ENCODE measurements around the gene HMGXB4. TPM values are rescaled to one million over a fixed set of nuclear protein-coding genes. Genes with fewer than 3 reads are reported as not detected.

HMGXB4 gene
- polyA plus RNA-seq, 1 experiment = 15.1 TPM

DNA sequence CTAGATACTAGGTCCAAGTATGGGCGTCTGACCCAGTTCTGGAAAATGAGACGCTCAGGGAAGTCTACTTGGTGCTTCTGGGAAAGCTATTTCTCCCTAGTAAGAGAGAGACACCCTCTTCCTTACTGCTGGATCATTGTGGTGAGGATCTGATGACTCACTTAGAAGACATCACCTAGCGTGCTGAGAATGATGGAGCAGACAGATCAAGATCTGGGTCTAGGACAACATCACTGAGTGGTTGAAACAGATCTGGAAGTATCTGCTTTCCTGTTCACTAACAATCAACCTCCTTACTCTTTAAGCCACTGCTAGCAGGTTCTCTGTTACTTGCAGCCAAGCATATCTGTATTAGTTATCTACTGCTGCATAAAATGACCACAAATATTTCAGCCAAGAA is 38.3 kb upstream of the HMGXB4 start:
- Histone ChIP-seq H3K36me3 (ENCODE audit: control insufficient read depth, insufficient read depth, low read length) (no peaks in the 10 kb centered on the region), H3K27me3 (ENCODE audit: control insufficient read depth, insufficient read depth, low read length) (no peaks in the 10 kb centered on the region; the same call in 1 of the 2 replicates), H3K4me3 (ENCODE audit: low read depth, low read length) (no peak overlapping the region)
- DNase-seq (ENCODE audit: low read depth) = peak; percentile 25
- TF ChIP-seq, protein P1, sequence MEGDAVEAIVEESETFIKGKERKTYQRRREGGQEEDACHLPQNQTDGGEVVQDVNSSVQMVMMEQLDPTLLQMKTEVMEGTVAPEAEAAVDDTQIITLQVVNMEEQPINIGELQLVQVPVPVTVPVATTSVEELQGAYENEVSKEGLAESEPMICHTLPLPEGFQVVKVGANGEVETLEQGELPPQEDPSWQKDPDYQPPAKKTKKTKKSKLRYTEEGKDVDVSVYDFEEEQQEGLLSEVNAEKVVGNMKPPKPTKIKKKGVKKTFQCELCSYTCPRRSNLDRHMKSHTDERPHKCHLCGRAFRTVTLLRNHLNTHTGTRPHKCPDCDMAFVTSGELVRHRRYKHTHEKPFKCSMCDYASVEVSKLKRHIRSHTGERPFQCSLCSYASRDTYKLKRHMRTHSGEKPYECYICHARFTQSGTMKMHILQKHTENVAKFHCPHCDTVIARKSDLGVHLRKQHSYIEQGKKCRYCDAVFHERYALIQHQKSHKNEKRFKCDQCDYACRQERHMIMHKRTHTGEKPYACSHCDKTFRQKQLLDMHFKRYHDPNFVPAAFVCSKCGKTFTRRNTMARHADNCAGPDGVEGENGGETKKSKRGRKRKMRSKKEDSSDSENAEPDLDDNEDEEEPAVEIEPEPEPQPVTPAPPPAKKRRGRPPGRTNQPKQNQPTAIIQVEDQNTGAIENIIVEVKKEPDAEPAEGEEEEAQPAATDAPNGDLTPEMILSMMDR (IDR thresholded peaks at IDR 0.05; ENCODE audit: insufficient read depth, low read depth, low read length) = no peak
- CTCF ChIA-PET = interaction anchor here (0.6 to 1.1 kb wide), 2 partner anchors 12 to 1902 kb away, joined by 3 read pairs; no protein-coding TSS in a partner anchor
- POLR2A ChIA-PET = no interaction called here

DNA sequence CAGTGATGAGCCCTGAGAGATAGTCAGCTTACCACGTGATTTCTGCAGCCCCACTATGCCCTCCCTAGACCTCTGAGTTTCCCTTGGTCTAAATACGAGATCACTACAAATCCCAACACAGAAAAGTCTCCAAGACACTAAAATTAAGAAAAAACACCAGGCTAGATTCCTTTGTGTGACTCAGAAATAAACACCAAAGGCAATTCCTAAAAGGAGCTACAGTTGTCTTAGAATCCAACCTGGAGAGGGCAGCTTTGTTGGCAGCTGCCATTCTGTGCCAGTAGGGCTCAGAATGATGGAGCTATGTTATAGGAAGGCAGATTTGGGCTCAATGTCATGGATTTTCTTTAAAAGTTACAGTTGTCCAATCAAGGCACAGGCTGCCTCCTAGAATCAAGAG is 37.1 kb upstream of the HMGXB4 start:
- H3K36me3 ChIP-seq (ENCODE audit: control insufficient read depth, insufficient read depth, low read length) = no peaks in the 10 kb centered on the region
- POLR2A ChIA-PET = no interaction called here
- H3K27me3 ChIP-seq (ENCODE audit: control insufficient read depth, insufficient read depth, low read length) = no peaks in the 10 kb centered on the region; the same call in 1 of the 2 replicates
- no peak for DNase-seq (ENCODE audit: low read depth)
- H3K4me3 ChIP-seq (ENCODE audit: low read depth, low read length) = no peak overlapping the region
- TF ChIP-seq, protein P1 (IDR thresholded peaks at IDR 0.05; ENCODE audit: insufficient read depth, low read depth, low read length) = no peak
- CTCF ChIA-PET = interaction anchor here (1.1 to 3.3 kb wide), 2 partner anchors 11 to 69 kb away, joined by 4 to 20 read pairs; no protein-coding TSS in a partner anchor

DNA sequence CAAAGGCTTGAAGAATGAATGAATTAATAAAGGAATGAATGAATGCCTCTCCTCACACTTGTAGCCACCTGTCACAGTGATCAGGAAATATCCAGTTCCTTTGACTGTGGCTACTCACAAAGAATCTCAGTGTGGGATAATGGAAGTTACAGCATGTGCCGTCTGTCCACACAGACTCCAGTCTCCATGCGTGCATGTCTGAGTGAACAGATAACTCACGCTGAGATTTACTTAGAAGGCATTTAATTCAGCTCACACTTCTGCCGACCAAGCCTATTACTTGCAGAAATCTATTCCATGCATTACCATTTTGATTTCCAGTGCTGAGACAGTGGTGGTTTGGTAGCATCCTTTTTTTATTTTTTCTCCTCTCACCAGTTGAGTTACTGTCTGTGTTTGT is 32.3 kb upstream of the HMGXB4 start:
- no peaks in the 10 kb centered on the region for H3K36me3 ChIP-seq (ENCODE audit: control insufficient read depth, insufficient read depth, low read length)
- no peak overlapping the region for H3K4me3 ChIP-seq (ENCODE audit: low read depth, low read length)
- TF ChIP-seq, protein P1 (IDR thresholded peaks at IDR 0.05; ENCODE audit: insufficient read depth, low read depth, low read length) = no peak
- H3K27me3 ChIP-seq (ENCODE audit: control insufficient read depth, insufficient read depth, low read length) = no peaks in the 10 kb centered on the region; the same call in 1 of the 2 replicates
- no peak for DNase-seq (ENCODE audit: low read depth)
- ChIA-PET CTCF (no interaction called here), POLR2A (no interaction called here)

DNA sequence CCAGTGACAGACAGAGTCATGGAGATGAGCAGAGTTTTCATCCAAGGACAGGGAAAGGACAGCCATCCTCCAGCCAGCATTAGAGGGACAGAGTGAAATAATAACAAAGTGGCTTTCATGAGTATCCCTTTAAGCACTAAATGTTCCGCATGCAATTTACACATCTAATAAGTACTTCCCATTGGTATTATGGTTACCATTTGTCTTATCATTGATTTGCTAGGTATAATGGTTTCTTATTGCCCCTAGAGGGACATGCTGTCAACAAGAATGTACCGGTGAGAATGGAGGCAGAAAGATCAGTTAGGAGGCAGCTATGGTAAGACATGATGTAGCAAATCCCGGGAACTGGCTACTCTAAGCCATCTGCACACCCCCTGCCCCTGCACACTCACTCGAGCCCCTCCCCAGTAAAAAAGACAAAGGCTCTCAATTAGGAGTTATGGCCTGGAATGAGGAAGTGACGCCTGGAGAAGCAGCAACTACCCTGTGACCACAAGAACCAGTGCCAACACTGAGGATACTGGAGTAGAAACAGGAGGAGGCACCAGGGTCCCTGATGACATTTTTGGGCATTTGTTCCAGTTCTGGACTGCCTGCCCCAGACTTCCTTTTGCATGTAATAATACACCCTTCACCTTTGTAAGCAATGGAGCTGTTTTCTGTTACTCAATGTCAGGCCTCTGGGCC is 30.2 kb upstream of the HMGXB4 start:
- Histone ChIP-seq H3K27me3 (ENCODE audit: control insufficient read depth, insufficient read depth, low read length) (no peaks in the 10 kb centered on the region; the same call in none of the 2 replicates), H3K4me3 (ENCODE audit: low read depth, low read length) (no peak overlapping the region), H3K36me3 (ENCODE audit: control insufficient read depth, insufficient read depth, low read length) (no peaks in the 10 kb centered on the region)
- TF ChIP-seq, protein P1 (IDR thresholded peaks at IDR 0.05; ENCODE audit: insufficient read depth, low read depth, low read length) = no peak
- CTCF ChIA-PET = no interaction called here
- POLR2A ChIA-PET = no interaction called here
- no peak for DNase-seq (ENCODE audit: low read depth)

DNA sequence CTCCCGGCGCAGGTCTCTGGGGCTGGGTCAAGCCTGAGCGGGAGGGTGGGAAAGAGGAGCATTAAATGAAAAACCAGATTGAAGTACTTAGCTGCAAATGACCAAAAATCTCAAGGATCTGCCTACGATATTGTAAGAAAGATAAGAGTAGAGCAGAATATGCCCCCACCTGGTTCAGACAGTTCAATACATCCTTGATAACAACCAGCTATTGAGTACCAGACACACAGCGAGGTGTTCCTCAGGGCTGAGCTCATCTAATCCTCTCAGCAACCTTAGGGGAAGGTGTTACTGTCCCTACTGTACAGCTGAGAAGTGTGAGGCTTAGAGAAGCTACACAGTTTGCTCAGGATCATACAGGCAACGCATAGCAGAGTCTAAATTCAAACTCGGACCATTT is 27.4 kb upstream of the HMGXB4 start:
- H3K36me3 ChIP-seq (ENCODE audit: control insufficient read depth, insufficient read depth, low read length) = no peaks in the 10 kb centered on the region
- no peak overlapping the region for H3K4me3 ChIP-seq (ENCODE audit: low read depth, low read length)
- H3K27me3 ChIP-seq (ENCODE audit: control insufficient read depth, insufficient read depth, low read length) = no peaks in the 10 kb centered on the region; the same call in none of the 2 replicates
- ChIA-PET CTCF (interaction anchor here (0.5 to 1.2 kb wide), 2 partner anchors 9 to 79 kb away, joined by 3 read pairs; no protein-coding TSS in a partner anchor), POLR2A (no interaction called here)
- TF ChIP-seq, protein P1 (IDR thresholded peaks at IDR 0.05; ENCODE audit: insufficient read depth, low read depth, low read length) = no peak
- no peak for DNase-seq (ENCODE audit: low read depth)
